ENCODE data around the gene BATF. TPM values are rescaled to one million over a fixed set of nuclear protein-coding genes. Genes with fewer than 3 reads are reported as not detected.

BATF gene
- total RNA-seq, 4 donors from 2014 or later = 0.28 to 6.4 (median 1.3) TPM; not detected in 1

- H3K9me3 ChIP-seq = no peaks in the 10 kb centered on the region
- no peak overlapping the region for H3K27ac ChIP-seq
- H3K4me3 ChIP-seq = no peak overlapping the region
- no peak for DNase-seq
- TF ChIP-seq POLR2A (IDR thresholded peaks at IDR 0.05) = no peak
- TF ChIP-seq, protein P1, sequence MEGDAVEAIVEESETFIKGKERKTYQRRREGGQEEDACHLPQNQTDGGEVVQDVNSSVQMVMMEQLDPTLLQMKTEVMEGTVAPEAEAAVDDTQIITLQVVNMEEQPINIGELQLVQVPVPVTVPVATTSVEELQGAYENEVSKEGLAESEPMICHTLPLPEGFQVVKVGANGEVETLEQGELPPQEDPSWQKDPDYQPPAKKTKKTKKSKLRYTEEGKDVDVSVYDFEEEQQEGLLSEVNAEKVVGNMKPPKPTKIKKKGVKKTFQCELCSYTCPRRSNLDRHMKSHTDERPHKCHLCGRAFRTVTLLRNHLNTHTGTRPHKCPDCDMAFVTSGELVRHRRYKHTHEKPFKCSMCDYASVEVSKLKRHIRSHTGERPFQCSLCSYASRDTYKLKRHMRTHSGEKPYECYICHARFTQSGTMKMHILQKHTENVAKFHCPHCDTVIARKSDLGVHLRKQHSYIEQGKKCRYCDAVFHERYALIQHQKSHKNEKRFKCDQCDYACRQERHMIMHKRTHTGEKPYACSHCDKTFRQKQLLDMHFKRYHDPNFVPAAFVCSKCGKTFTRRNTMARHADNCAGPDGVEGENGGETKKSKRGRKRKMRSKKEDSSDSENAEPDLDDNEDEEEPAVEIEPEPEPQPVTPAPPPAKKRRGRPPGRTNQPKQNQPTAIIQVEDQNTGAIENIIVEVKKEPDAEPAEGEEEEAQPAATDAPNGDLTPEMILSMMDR (IDR thresholded peaks at IDR 0.05) = no peak
- no peaks in the 10 kb centered on the region for H3K4me1 ChIP-seq
- intact Hi-C loops (cut with DNase I; ENCODE audit: low total_unique reads) = no loop called here
- no peaks in the 10 kb centered on the region for H3K36me3 ChIP-seq
- no peaks in the 10 kb centered on the region for H3K27me3 ChIP-seq
Measured at GRCh38 chr14:75525969-75526368, 3.7 kb downstream of the BATF start.

- TF ChIP-seq POLR2A (IDR thresholded peaks at IDR 0.05) = no peak
- TF ChIP-seq, protein P1 (IDR thresholded peaks at IDR 0.05) = no peak
- Histone ChIP-seq H3K4me1 (no peaks in the 10 kb centered on the region), H3K27ac (no peak overlapping the region), H3K36me3 (no peaks in the 10 kb centered on the region), H3K9me3 (no peaks in the 10 kb centered on the region), H3K27me3 (no peaks in the 10 kb centered on the region), H3K4me3 (no peak overlapping the region)
- DNase-seq = no peak
- intact Hi-C loops (cut with DNase I; ENCODE audit: low total_unique reads) = no loop called here
Measured at GRCh38 chr14:75527449-75528163, 5.3 kb downstream of the BATF start.

DNA sequence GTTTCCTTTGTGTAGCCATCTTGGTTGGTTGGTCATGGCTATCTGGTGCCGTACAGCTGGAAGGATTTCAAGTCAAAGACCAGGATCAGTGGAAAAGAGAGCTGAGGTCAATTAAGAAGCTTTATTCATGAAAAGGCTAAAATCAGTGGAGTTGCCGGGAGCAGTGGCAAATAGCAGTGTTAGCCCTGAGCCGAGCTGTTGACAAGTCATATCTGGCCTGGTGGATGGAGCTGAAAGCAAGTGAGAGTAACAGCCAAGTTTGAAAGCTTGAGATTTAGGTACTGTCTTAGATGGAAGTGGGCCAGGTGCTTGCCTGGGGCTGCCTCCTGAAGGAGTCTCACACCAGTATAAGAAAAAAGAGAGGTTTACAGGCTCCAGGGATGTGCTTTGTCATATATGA is 9.0 kb downstream of the BATF start:
- H3K27me3 ChIP-seq = no peaks in the 10 kb centered on the region
- H3K4me3 ChIP-seq = no peak overlapping the region
- intact Hi-C loops (cut with DNase I; ENCODE audit: low total_unique reads) = no loop called here
- H3K36me3 ChIP-seq = no peaks in the 10 kb centered on the region
- H3K27ac ChIP-seq = no peak overlapping the region
- no peaks in the 10 kb centered on the region for H3K9me3 ChIP-seq
- peaks cover 0 to 3% of the 10 kb centered on the region in 2 donors for H3K4me1 ChIP-seq
- TF ChIP-seq, protein P1 (IDR thresholded peaks at IDR 0.05) = no peak
- TF ChIP-seq POLR2A (IDR thresholded peaks at IDR 0.05) = no peak
- DNase-seq = no peak

GRCh38 chr14:75531660-75532317 is 9.5 kb downstream of the BATF start:
- intact Hi-C loops (cut with DNase I; ENCODE audit: low total_unique reads) = no loop called here
- TF ChIP-seq POLR2A (IDR thresholded peaks at IDR 0.05) = no peak
- TF ChIP-seq, protein P1 (IDR thresholded peaks at IDR 0.05) = no peak
- no peaks in the 10 kb centered on the region for H3K36me3 ChIP-seq
- no peak overlapping the region for H3K27ac ChIP-seq
- H3K27me3 ChIP-seq = no peaks in the 10 kb centered on the region
- H3K9me3 ChIP-seq = no peaks in the 10 kb centered on the region
- H3K4me1 ChIP-seq = peaks cover 0 to 4% of the 10 kb centered on the region in 2 donors
- DNase-seq = no peak
- no peak overlapping the region for H3K4me3 ChIP-seq

Measured in uterus (tissue), 4 donors.